Esophagus squamous epithelium (tissue), 5 donors: ENCODE results near the gene SELENOO. TPM values are rescaled to one million over a fixed set of nuclear protein-coding genes. Genes with fewer than 3 reads are reported as not detected.

ENCODE experiments used
- DNase-seq: peaks from one replicate; lab custom pipeline; 2025; lab: John Stamatoyannopoulos, UW
- H3K27ac ChIP-seq, 4 donors: fragments of 200-600 bp; sonication (generic); one replicate each; pipeline ENCODE4 v1.5.1; 2016 to 2019; ENCODE audit warnings: mild to moderate bottlenecking in 1 of 4
- H3K27me3 ChIP-seq, 4 donors: fragments of 200-600 bp; sonication (generic); 1 replicate in 3 of 4; 2 replicates in 1 of 4; pipeline versions ENCODE4 v1.5.1 to v1.6.0; 2017 to 2021; ENCODE audit warnings: antibody characterized with exemption in 1 of 4
- H3K36me3 ChIP-seq, 3 donors: fragments of 200-600 bp; sonication (generic); one replicate each; pipeline ENCODE4 v1.5.1; 2016 to 2019
- H3K4me1 ChIP-seq, 3 donors: fragments of 200-600 bp; sonication (generic); one replicate each; pipeline ENCODE4 v1.5.1; 2017 to 2019
- H3K4me3 ChIP-seq, 4 donors: fragments of 200-600 bp; sonication (generic); 1 replicate in 3 of 4; 2 replicates in 1 of 4; pipeline ENCODE4 v1.5.1; 2016 to 2019; ENCODE audit warnings: mild to moderate bottlenecking in 2 of 4, moderate library complexity in 1 of 4
- H3K9me3 ChIP-seq, 3 donors: fragments of 200-600 bp; sonication (generic); one replicate each; pipeline ENCODE4 v1.5.1; 2016 to 2019
- POLR2A ChIP-seq, 4 donors: fragments of 450-650 bp; IDR thresholded peaks; one replicate each; pipeline ENCODE4 v1.6.1; 2017; ENCODE audit warnings: antibody characterized with exemption in 4 of 4, mild to moderate bottlenecking in 4 of 4, moderate library complexity in 3 of 4
- WGBS, 2 donors: methylation state at CpG; one replicate each; pipeline ENCODE4 v1.1.5; 2018; 5-methylcytosine and 5-hydroxymethylcytosine counted together
- intact Hi-C: fragments of 100-400 bp; cut with DNase I; formaldehyde crosslinking; loops from one replicate; pipeline ENCODE4 v1.15.0; 2022
- total RNA-seq, 4 donors: library from RNA; depleted of rRNA; stranded (reverse); fragments of >200 nt; gene quantifications; one replicate each; pipeline ENCODE4 v1.1.0, GENCODE V29; 2016
- TF ChIP-seq, protein P1 (sequence below), 6 experiments: fragments of 450-650 bp in 4 of 6; fragments of 200-600 bp in 2 of 6; sonication (generic) in 2 of 6; IDR thresholded peaks; one replicate each; pipeline ENCODE4 v1.5.1; 2016 to 2019; ENCODE audit warnings: antibody characterized with exemption in 6 of 6, mild to moderate bottlenecking in 4 of 6, moderate library complexity in 4 of 6
- donor health status: DM: yes; HTN: yes; CAD: no.

The SELENOO gene
- total RNA-seq, 4 donors from 2014 or later: 23.9 to 36.3 (median 27.0) TPM

DNA sequence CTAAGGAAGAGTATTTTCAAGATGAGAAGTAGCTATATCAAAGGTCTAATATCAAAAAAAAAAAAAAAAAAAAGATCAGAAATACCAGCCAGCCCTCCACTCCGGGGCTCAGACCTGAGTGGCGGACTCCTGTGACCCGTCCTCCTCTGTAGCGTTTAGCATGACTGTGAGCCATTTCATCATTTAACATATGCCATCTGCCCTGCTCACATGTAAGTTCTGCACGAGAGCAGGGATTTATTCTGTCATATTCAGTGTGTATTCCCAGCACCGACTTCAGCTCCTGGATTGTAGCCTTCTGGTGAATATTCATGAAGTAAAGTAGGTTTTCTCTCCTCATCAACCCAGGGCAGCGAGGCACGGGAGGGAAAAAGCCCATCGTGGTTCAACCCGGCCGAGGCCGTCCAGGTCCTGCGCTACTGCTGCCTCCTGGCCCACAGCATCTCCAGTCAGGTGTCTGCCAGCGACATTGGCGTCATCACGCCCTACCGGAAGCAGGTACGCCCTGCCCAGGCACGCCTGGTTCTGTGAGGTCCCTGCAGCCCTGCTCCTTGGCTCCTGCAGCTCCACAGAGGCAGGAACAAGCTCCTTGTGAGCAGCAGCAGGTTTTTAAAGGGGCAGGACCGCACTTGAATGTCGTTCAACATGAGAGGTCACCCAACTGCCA lies 43.0 kb upstream of the SELENOO start:
- WGBS, 2 donors: 38 to 50% methylated on average over 12 of the region's 21 CpGs
- intact Hi-C loops: no loop called here
- H3K4me3 ChIP-seq: no peak overlapping the region

GRCh38 chr22:50160947-50161346 lies 39.9 kb upstream of the SELENOO start:
- Histone ChIP-seq H3K36me3 (no peaks in the 10 kb centered on the region), H3K27me3 (peaks cover 0 to 7% (median 0%) of the 10 kb centered on the region in 4 donors), H3K4me1 (peaks cover 0 to 9% (median 0%) of the 10 kb centered on the region in 3 donors), H3K9me3 (no peaks in the 10 kb centered on the region), H3K27ac (no peak overlapping the region), H3K4me3 (no peak overlapping the region)
- DNase-seq: no peak
- TF ChIP-seq, protein P1, sequence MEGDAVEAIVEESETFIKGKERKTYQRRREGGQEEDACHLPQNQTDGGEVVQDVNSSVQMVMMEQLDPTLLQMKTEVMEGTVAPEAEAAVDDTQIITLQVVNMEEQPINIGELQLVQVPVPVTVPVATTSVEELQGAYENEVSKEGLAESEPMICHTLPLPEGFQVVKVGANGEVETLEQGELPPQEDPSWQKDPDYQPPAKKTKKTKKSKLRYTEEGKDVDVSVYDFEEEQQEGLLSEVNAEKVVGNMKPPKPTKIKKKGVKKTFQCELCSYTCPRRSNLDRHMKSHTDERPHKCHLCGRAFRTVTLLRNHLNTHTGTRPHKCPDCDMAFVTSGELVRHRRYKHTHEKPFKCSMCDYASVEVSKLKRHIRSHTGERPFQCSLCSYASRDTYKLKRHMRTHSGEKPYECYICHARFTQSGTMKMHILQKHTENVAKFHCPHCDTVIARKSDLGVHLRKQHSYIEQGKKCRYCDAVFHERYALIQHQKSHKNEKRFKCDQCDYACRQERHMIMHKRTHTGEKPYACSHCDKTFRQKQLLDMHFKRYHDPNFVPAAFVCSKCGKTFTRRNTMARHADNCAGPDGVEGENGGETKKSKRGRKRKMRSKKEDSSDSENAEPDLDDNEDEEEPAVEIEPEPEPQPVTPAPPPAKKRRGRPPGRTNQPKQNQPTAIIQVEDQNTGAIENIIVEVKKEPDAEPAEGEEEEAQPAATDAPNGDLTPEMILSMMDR (IDR thresholded peaks at IDR 0.05): no peak
- no peak for TF ChIP-seq POLR2A (IDR thresholded peaks at IDR 0.05)
- 79 to 88% methylated on average over 5 of the region's 7 CpGs for WGBS, 2 donors
- intact Hi-C loops: no loop called here

More for the DNA sequence above, 43.0 kb upstream of the SELENOO start:
- peak overlapping the region in 3 of 4 donors; percentile 22 to 49 (median 45) for H3K27ac ChIP-seq
- peaks cover 0 to 7% (median 0%) of the 10 kb centered on the region in 4 donors for H3K27me3 ChIP-seq
- TF ChIP-seq, protein P1 (IDR thresholded peaks at IDR 0.05): no peak
- no peak for TF ChIP-seq POLR2A (IDR thresholded peaks at IDR 0.05)
- no peak for DNase-seq
- H3K9me3 ChIP-seq: no peaks in the 10 kb centered on the region
- H3K36me3 ChIP-seq: no peaks in the 10 kb centered on the region
- peaks cover 0 to 9% (median 0%) of the 10 kb centered on the region in 3 donors for H3K4me1 ChIP-seq

GRCh38 chr22:50161508-50162390 lies 39.1 kb upstream of the SELENOO start:
- no peak overlapping the region for H3K27ac ChIP-seq
- peaks cover 0 to 9% (median 0%) of the 10 kb centered on the region in 3 donors for H3K4me1 ChIP-seq
- no peaks in the 10 kb centered on the region for H3K36me3 ChIP-seq
- peaks cover 0 to 7% (median 0%) of the 10 kb centered on the region in 4 donors for H3K27me3 ChIP-seq
- H3K4me3 ChIP-seq: no peak overlapping the region
- H3K9me3 ChIP-seq: no peaks in the 10 kb centered on the region
- 61 to 94% methylated on average over 4 to 7 of the region's 23 CpGs for WGBS, 2 donors
- no peak for TF ChIP-seq POLR2A (IDR thresholded peaks at IDR 0.05)
- TF ChIP-seq, protein P1 (IDR thresholded peaks at IDR 0.05): no peak
- intact Hi-C loops: no loop called here
- DNase-seq: no peak

DNA sequence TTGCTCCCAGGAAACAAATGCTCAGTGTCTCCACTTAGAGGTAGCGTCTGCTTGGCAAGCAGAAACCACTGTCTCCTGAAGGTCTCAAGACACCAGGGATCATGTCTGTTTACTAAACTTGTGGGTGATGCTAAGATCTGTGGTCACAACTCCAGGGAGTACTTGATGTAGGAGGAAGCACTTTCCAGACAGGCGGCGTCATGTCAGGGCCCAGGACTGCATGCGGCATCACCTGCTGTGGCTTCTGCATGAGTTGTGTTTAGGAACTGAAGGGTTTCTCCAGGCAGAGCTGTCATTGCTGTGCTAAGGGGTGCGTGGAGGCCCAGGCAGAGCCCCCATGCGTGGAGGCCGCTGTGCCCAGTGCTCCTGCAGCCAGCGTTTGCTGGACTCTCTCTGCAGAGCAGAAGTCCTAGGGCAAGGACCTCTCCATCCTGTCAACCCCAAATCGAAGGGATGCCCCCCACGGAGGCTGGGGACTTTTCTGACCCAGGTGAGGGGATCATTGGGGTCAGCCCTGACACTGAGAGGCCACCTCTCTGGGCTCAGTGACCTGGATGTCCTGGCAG lies 38.3 kb upstream of the SELENOO start:
- 50% methylated on average over 2 of the region's 10 CpGs; no CpG with 5 or more reads in 1 of the 2 donors for WGBS, 2 donors
- H3K4me3 ChIP-seq: no peak overlapping the region
- H3K27ac ChIP-seq: no peak overlapping the region
- no peaks in the 10 kb centered on the region for H3K9me3 ChIP-seq
- peaks cover 0 to 10% (median 0%) of the 10 kb centered on the region in 4 donors for H3K27me3 ChIP-seq
- DNase-seq: no peak
- H3K4me1 ChIP-seq: peaks cover 0 to 9% (median 0%) of the 10 kb centered on the region in 3 donors
- no peak for TF ChIP-seq POLR2A (IDR thresholded peaks at IDR 0.05)
- TF ChIP-seq, protein P1 (IDR thresholded peaks at IDR 0.05): no peak
- intact Hi-C loops: no loop called here
- H3K36me3 ChIP-seq: no peaks in the 10 kb centered on the region
